Retina (tissue), 1 donor: ENCODE measurements around the gene HOXA13.

Experiments
- DNase-seq: peaks from one replicate; pipeline ENCODE4 v3.0.0-alpha.2; 2016

Gene HOXA13

DNA sequence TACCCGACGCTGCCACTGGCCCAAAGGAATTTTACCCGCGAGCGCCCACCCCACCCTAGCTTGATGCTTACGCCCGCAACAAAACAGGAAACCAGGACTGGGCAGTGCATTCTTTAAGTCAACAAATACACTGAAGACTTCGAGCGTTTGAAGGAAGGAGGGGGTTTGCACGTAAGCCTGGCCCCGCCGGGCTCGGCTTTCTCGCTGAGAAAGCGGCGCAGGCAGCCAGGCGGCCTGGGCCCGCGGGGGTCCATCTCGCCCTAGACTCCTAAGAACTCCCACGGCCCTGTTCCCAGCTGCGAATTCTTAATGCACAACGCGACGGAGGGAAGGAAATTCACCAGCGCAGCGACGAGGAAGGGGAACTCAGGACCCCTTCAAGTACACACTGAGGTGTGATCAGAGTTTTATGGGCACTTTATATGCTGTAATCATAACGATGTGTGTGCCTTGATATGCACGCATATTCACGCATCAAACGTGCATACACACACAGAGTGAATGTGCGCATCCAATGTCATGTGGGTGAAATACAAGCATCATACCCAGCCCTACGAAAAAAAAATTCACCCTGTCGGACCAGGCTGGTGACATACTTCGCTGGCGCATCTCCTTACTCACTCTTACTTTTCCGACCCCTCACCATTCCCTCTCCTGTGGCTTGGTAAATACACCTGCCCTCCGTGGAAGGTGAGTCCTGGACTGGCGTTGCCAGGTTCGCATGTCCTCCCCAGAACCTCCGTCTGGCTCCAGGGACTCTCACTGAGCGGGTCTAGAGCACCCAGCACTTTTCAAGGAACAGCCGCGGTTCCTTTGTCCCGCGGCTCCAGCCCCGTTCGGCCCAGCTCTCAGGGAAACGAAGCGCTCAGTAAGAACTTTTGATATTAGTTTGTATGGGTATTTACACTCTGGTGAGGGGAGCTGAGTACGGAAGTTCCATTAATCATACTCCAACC is 5.7 kb upstream of the HOXA13 start:
- DNase-seq: peak; percentile 69

- peak; percentile 76 for DNase-seq
These were observed 5.0 kb upstream of the HOXA13 start for GRCh38 chr7:27204851-27205322.

DNA sequence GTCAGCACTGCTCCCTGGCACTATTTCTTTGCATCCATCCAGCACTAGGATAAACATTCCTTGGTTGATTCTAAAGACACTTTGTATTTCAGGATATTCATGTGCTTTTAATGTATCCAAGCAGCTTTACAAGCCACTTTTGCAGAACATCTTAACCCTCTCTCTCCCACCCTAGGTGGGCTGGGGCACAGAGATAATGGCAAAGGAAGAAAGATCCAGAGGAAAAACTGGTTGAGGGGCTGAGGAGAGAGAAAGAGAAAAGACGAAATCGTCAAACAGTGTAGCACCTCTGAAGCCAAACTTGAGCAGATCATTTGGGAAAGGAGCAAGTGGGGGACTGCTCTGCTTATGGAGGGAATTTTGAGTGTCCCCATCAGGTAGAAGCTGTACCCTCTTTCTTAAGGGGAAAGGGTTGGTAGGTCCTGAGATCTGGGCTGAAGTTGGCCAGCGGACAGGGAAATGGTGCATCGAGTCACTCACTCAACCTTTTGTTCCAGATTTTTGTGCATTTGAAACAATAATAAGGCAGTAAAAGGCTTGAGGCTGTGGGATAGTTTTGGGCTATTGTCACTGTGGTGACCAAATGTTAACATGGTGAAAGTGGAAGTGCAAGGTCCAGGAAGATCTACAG is 4.2 kb upstream of the HOXA13 start:
- DNase-seq: no peak

DNA sequence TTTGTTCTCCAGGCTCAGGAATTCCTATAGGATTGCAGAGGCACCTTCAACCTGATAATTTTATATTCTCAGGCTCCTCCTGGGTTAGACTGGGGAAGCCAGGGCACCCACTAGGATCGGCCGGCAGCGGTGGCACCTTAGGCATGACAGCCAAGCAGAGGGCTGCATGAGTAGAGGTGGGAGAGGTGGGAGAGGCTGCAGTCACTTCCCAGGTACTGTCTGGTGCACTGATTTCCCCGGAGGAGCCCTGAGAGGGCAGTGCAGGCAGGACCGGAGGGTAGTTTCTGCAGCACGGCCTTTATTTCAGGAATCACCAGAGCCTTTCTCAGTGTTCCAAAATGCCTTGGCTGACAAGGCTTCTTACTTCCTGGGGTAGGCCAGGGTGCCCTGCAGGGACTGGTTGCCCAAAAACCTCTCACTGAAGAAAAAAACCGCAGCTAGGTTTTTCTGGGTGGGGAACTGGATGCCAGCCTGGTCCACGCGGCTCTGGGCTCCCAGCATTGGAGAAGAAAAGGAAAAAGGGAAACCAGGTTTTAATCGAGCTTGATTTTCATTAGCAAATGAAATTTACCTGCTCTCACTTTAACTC is 3.6 kb upstream of the HOXA13 start:
- DNase-seq: no peak

DNA sequence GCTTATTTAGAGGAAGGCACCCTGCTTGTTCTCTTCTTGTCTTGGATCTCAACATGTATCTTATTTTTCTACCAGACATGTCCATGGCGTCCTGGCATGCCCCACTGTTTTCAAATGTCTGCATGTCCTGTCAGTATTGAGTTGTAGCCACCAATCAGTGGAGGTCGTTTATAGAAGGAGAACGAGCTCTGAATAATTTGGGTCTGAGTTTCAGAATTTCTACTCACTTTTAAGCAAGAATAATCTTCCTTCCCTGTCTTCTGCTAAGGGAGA is 2.9 kb upstream of the HOXA13 start:
- no peak for DNase-seq

DNA sequence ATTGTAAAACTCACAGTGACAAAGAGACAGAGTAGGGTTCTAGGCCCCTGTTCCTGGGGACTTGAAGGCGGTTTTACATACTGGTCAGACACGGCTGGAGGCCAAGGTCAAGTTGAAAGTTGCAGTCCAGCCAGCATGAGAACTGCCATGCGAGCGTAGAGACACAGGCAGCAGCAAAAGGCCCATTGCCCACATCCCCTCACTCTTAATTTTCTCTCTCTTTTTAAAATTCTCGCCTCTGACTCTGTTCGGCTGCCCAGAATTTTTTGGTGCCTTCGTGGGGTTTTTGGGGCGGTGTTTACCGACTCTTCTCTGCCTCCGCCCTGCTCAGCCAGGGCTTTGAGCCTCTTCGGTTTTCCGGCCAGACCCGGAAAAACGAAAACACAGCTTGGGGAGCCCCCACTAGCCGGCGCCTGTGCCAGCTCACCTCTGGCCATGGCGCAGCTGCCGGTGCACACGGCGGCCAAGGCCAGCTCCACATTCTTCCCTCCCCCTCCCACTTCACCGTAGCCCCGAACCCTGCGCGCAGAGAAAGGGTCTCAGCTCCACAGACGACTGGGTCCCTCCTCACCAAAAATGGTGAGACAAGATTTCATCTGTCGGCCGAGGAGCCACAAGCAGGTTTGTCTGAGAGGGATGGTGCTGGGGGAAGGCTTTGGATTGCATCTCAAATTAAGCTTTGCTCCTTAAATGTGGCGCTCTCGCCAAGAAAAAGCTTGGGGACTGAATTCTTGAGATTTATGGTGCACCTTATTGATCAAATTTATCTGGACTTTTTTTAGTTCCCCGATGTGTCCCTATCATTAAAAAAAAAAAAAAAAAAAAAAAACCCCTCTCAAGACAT is 2.3 kb upstream of the HOXA13 start:
- peak; percentile 75 for DNase-seq

GRCh38 chr7:27201580-27202017 is 1.7 kb upstream of the HOXA13 start:
- peak; percentile 57 for DNase-seq

DNA sequence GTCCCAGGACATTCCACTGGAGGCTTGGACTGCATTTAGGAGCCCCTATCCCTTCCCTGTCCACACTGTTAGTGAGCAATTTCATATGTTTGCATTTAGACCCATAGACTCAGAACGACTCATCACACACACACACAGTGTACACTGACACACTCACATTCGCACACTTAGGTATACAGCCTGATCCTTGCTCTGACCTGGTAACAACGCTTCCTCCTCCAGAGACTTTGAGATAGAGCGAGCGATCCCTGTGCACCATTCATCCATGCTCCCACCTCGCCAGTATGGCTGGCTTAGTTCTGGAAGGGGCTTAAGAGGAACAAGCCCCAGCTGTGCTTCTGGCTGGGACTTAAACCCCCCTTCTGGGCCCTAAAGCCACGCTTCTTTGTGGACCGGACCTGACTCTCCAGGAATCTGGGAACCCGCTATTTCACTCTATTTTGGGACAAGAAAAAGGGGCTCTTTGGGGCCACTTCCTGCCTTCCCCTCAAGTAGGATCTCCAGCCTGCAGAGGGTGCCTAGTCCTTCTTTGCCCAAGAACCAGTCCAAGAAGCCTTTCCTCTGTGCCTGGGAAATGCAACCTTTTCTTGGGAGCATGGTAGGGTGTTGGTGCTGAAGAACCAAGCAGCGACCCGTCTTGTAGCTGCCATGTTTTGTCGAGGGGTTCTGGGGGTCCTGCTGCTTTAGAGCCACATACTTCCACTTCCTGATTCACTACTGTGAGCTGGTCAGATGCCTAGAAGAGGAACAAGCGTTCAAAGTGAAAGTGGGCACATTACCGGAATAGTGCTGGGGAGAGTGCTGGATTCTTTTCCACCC is 1.1 kb upstream of the HOXA13 start:
- peak; percentile 56 for DNase-seq

DNA sequence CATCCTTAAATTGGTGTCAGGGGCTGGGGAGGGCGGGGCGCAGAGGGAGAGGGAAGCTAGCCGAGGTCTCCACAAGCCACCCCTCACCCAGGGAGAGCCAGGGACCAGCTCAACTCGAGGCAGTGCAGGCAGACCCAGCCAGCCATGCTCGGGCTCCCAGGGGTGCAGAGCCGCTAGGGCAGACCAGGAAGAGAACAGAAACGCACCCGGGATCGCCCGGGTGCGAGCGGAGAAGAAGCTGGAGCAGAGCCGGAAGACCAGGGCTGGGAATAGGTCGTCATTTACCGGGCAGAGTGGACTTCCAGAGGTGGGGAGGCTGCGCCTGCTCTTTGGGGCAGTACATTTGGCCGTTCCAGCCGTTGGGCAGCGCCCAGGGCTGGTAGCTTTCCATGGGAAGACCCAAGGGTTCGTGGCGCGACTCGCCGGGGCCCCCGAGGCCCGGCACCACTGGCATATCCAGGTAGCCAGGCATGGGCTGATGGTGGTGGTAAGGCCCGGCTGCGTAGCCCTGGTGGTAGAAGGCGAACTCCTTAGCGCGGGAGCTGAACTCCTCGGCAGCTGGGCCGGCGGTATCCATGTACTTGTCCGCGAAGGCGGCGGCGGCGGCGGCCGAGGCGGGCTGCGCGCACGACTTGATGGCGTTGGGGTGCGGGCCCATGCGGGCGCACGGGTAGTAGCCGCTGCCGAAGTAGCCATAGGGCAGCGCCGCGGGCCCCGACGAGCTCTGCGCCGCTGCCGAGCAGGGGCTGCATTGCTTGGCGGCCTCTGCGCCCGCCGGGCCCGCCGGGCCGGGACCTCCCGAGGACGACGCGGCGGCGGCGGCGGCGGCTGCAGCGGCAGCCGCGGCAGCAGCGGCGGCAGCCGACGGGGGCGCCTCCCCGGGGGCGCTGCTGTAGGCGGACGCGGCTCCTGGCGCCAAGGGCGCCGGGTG is 755 bp downstream of the HOXA13 start:
- peak; percentile 72 for DNase-seq

GRCh38 chr7:27198138-27198841 is 1.6 kb downstream of the HOXA13 start:
- DNase-seq: peak; percentile 66

GRCh38 chr7:27197137-27198042 is 2.5 kb downstream of the HOXA13 start:
- DNase-seq: no peak

- peak; percentile 83 for DNase-seq
These were observed 3.6 kb downstream of the HOXA13 start for GRCh38 chr7:27196287-27196767.

DNA sequence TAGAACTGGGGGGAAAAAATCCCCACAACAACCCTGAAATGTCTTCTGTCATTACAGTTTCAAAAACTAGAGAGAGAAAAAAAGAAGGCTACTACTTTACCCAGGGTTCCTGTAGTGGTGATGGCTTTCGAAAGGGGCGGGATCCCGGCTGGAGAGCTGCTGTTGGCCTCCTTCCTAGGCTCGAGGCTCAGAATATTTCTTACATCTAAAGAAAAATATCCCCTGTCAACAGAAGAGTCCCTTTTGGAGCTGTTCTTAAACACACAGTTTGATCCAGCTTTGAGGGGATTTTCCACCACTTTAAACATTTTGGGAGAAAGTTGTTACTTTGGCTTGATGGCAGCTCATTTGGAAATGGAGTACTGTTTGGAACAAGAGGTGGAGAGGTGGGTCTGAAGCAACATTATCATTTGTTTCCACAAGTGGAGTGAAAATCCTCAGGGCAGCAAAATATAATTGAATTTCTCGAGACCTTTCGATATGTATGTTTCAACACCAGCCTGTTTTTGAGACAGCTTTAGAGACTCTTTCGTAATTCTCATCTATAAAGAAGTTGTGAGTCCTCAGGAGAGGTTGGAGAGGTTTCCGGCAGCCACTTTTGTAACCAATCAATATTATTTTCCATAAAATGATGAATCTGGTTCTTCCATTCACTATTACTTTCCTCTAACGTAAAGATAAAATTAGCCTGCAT is 5.1 kb downstream of the HOXA13 start:
- DNase-seq: no peak

GRCh38 chr7:27194002-27194352 is 5.9 kb downstream of the HOXA13 start:
- no peak for DNase-seq

DNA sequence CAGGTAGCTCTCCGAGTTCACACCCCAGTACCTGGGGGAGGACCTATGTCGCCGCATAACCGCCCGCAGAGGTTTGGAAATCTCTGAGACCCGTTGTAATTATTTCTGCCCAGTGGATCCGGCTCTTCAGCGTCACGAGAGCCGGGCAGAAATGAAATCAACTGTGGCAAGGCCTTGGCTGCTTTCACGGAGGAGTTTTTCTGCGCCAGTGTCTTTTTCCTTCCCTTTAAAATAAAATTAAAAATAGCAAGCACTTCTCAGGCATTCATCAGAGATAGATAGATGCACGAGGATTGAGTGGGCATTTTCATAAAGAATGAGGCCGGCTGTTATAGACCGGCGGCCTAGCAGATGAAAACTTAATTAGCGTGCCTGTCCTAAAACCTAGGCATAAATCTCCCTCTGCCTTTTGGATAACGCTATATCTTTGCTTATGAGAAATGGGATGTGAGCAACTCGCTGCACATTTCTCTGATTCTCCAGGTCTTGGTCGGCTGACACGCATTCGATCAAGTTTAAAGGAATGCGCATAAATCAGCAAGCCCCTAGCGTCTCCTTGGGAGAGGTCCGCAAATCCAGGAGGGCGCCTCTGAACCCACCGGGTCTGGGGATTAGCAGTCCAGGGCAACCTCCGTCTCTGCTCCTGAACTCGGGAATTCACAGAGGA is 6.4 kb downstream of the HOXA13 start:
- DNase-seq: peak; percentile 69

GRCh38 chr7:27192546-27193334 is 7.2 kb downstream of the HOXA13 start:
- DNase-seq: peak; percentile 53
